HEK293 (cell line): ENCODE results near the gene PPFIA3.

Source experiments
- CTCF ChIA-PET: fragments of 350-600 bp; formaldehyde crosslinking; extraction: SDS; loops from one replicate; lab custom pipeline; 2021; ENCODE audit warnings: antibody characterized with exemption; lab: Yijun Ruan, JAX
- POLR2A ChIA-PET: fragments of 300-600 bp; formaldehyde crosslinking; extraction: SDS; loops from one replicate; lab custom pipeline; 2020; ENCODE audit warnings: antibody characterized with exemption, inconsistent platforms; lab: Yijun Ruan, JAX
- H3K27ac ChIP-seq: fragments of 200-500 bp; sonication (Bioruptor generic); 2 replicates; pipeline ENCODE4 v1.5.1; 2014; ENCODE audit warnings: low read depth, low read length, control low read depth, inconsistent platforms; ENCODE audit errors: extremely low read depth
- H3K36me3 ChIP-seq, 2 experiments: fragments of 200-500 bp in 1 of 2; sonication (Bioruptor generic) in 1 of 2; 1 replicate in 1 of 2; 2 replicates in 1 of 2; pipeline ENCODE4 v1.5.1; 2014 to 2017; ENCODE audit warnings: inconsistent platforms in 2 of 2, low read length in 2 of 2; ENCODE audit not compliant: control insufficient read depth in 2 of 2, insufficient read depth in 1 of 2
- H3K4me1 ChIP-seq: fragments of 200-500 bp; sonication (Bioruptor generic); 2 replicates; pipeline ENCODE4 v1.5.1; 2014; ENCODE audit warnings: mild to moderate bottlenecking, low read length, inconsistent platforms; ENCODE audit not compliant: control insufficient read depth, insufficient read depth
- H3K4me3 ChIP-seq: 2 replicates; pipeline ENCODE4 v1.5.1; 2011; ENCODE audit warnings: low read depth, mild to moderate bottlenecking, control low read depth, low read length, moderate library complexity
- H3K9me3 ChIP-seq: fragments of 200-500 bp; sonication (Bioruptor generic); 2 replicates; pipeline ENCODE4 v1.5.1; 2014; ENCODE audit warnings: low read depth, low read length, inconsistent platforms; ENCODE audit not compliant: control insufficient read depth, insufficient read depth
- GLIS1 ChIP-seq: fragments of 450-650 bp; formaldehyde crosslinking; IDR thresholded peaks from 2 replicates; pipeline ENCODE4 v1.5.1; 2016; ENCODE audit warnings: missing biosample characterization, missing genetic modification characterization
- HOXA7 ChIP-seq: sonication (generic); formaldehyde crosslinking; IDR thresholded peaks from 2 replicates; pipeline ENCODE4 v1.8.1; 2022; ENCODE audit warnings: missing genetic modification reagents, borderline replicate concordance
- IKZF3 ChIP-seq: fragments of 450-650 bp; IDR thresholded peaks from 2 replicates; pipeline ENCODE4 v1.5.0; 2018; ENCODE audit warnings: missing biosample characterization, mild to moderate bottlenecking, missing genetic modification characterization, moderate library complexity
- KLF16 ChIP-seq: fragments of 450-650 bp; formaldehyde crosslinking; IDR thresholded peaks from 2 replicates; pipeline ENCODE4 v1.5.1; 2017; ENCODE audit warnings: missing biosample characterization, missing genetic modification characterization
- MEIS1 ChIP-seq: sonication (generic); formaldehyde crosslinking; IDR thresholded peaks from 2 replicates; pipeline ENCODE4 v1.8.1; 2022; ENCODE audit warnings: missing genetic modification reagents, mild to moderate bottlenecking, borderline replicate concordance
- PRDM1 ChIP-seq: fragments of 450-650 bp; formaldehyde crosslinking; IDR thresholded peaks from 2 replicates; pipeline ENCODE4; 2016; ENCODE audit warnings: missing biosample characterization, missing genetic modification characterization
- REPIN1 ChIP-seq: fragments of 450-650 bp; formaldehyde crosslinking; IDR thresholded peaks from 2 replicates; pipeline ENCODE4 v1.5.1; 2017; ENCODE audit warnings: missing biosample characterization, missing genetic modification characterization, low read depth
- SCRT2 ChIP-seq: fragments of 450-650 bp; formaldehyde crosslinking; IDR thresholded peaks from 2 replicates; pipeline ENCODE4 v1.5.1; 2016; ENCODE audit warnings: missing biosample characterization, missing genetic modification characterization
- SP7 ChIP-seq: fragments of 450-650 bp; formaldehyde crosslinking; IDR thresholded peaks from 2 replicates; pipeline ENCODE4 v1.5.1; 2016; ENCODE audit warnings: missing biosample characterization, missing genetic modification characterization
- ZFP41 ChIP-seq: fragments of 450-650 bp; formaldehyde crosslinking; IDR thresholded peaks from 2 replicates; pipeline ENCODE4 v1.5.1; 2016; ENCODE audit warnings: missing biosample characterization, missing genetic modification characterization, borderline replicate concordance
- ZNF132 ChIP-seq: fragments of 450-650 bp; formaldehyde crosslinking; IDR thresholded peaks from 2 replicates; pipeline ENCODE4 v1.5.1; 2017; ENCODE audit warnings: missing biosample characterization, missing genetic modification characterization, borderline replicate concordance
- ZNF16 ChIP-seq: fragments of 450-650 bp; formaldehyde crosslinking; IDR thresholded peaks from 2 replicates; pipeline ENCODE4 v1.5.1; 2016; ENCODE audit warnings: low read depth, missing biosample characterization, missing genetic modification characterization
- ZNF335 ChIP-seq: fragments of 450-650 bp; formaldehyde crosslinking; conservative IDR thresholded peaks from 2 replicates; pipeline ENCODE4 v1.5.1; 2016; ENCODE audit warnings: missing biosample characterization, missing genetic modification characterization
- ZNF366 ChIP-seq: fragments of 450-650 bp; formaldehyde crosslinking; conservative IDR thresholded peaks from 2 replicates; pipeline ENCODE4 v1.5.1; 2016; ENCODE audit warnings: missing biosample characterization, missing genetic modification characterization
- ZNF501 ChIP-seq: fragments of 450-650 bp; formaldehyde crosslinking; IDR thresholded peaks from 2 replicates; pipeline ENCODE4 v1.5.1; 2016; ENCODE audit warnings: missing biosample characterization, missing genetic modification characterization
- ZNF514 ChIP-seq: fragments of 450-650 bp; formaldehyde crosslinking; IDR thresholded peaks from 2 replicates; pipeline ENCODE4 v1.5.1; 2016; ENCODE audit warnings: missing biosample characterization, missing genetic modification characterization
- ZNF558 ChIP-seq: fragments of 450-650 bp; formaldehyde crosslinking; IDR thresholded peaks from 2 replicates; pipeline ENCODE4 v1.5.1; 2016; ENCODE audit warnings: missing biosample characterization, missing genetic modification characterization
- ZNF624 ChIP-seq: fragments of 450-650 bp; formaldehyde crosslinking; IDR thresholded peaks from 2 replicates; pipeline ENCODE4 v1.5.1; 2017; ENCODE audit warnings: missing biosample characterization, missing genetic modification characterization
- ZNF660 ChIP-seq: fragments of 450-650 bp; IDR thresholded peaks from 2 replicates; pipeline ENCODE4 v1.5.1; 2018; ENCODE audit warnings: missing biosample characterization, mild to moderate bottlenecking, missing genetic modification characterization
- ZNF701 ChIP-seq: fragments of 450-650 bp; formaldehyde crosslinking; IDR thresholded peaks from 2 replicates; pipeline ENCODE4 v1.5.1; 2016; ENCODE audit warnings: missing biosample characterization, missing genetic modification characterization
- ZNF785 ChIP-seq: fragments of 450-650 bp; formaldehyde crosslinking; IDR thresholded peaks from 2 replicates; pipeline ENCODE4 v1.5.1; 2016; ENCODE audit warnings: missing biosample characterization, missing genetic modification characterization
- ZXDB ChIP-seq: fragments of 450-650 bp; formaldehyde crosslinking; IDR thresholded peaks from 2 replicates; pipeline ENCODE4 v1.5.1; 2016; ENCODE audit warnings: missing biosample characterization, missing genetic modification characterization
- TF ChIP-seq, protein P1 (sequence below): fragments of 450-650 bp; IDR thresholded peaks from 2 replicates; pipeline ENCODE4 v1.5.1; 2018; ENCODE audit warnings: missing biosample characterization, mild to moderate bottlenecking, missing genetic modification characterization
- TF ChIP-seq, protein P2 (sequence below): fragments of 450-650 bp; formaldehyde crosslinking; IDR thresholded peaks from 2 replicates; pipeline ENCODE4 v1.5.1; 2016; ENCODE audit warnings: missing biosample characterization, missing genetic modification characterization
- TF ChIP-seq, protein P3 (sequence below): fragments of 450-650 bp; formaldehyde crosslinking; IDR thresholded peaks from 2 replicates; pipeline ENCODE4 v1.5.1; 2017; ENCODE audit warnings: missing biosample characterization, missing genetic modification characterization
- TF ChIP-seq, protein P4 (sequence below): fragments of 450-650 bp; IDR thresholded peaks from 2 replicates; pipeline ENCODE4 v1.5.1; 2018; ENCODE audit warnings: missing biosample characterization, missing genetic modification characterization
- TF ChIP-seq, protein P5 (sequence below): fragments of 450-650 bp; formaldehyde crosslinking; IDR thresholded peaks from 2 replicates; pipeline ENCODE4 v1.5.0; 2017; ENCODE audit warnings: missing biosample characterization, missing genetic modification characterization, borderline replicate concordance
- TF ChIP-seq, protein P6 (sequence below): fragments of 450-650 bp; formaldehyde crosslinking; optimal IDR thresholded peaks from 2 replicates; pipeline ENCODE3; 2016; ENCODE audit warnings: missing biosample characterization, mild to moderate bottlenecking, missing genetic modification characterization

PPFIA3 gene

DNA sequence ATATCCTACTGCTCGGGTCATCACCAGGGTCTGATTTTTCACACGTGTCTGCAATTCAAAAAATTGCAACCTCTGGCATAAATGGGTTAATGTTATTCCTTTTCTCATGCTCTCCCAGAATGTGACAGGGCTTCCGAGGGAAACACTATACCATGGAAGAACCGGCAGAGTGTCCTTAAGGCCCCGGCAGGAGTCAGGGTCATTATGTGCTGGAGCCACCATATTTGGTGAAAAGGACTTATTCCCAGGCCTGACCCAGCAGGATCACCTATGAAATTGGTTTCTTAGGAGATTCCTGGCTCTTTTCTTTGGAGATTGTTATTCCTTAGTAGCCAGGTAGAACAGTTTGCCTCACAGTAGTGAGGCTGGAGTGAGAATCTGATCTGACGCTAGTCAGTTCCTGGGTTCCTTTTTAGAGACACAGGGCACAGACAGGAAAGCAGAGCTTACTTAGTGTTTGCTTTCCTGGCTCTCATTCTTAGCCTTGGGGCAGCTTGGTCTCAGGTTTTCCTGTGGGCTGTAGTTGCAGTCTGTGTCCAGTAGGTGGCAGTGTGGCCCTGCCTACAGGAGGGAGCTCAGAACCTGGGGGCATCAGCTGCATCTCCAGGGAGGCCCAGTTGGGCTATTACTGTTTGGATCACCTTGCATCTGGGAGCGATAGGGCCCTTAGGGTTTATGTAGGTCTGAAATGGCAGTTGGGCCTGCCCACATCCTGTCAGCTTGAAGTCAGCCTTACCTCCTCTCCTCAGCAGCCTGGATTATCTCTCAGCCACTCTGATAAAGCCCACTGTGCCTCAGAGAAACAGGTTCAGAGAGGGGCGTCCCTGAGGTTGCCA lies 21.7 kb upstream of the PPFIA3 start:
- POLR2A ChIA-PET, result interaction anchor here (0.6 to 1.7 kb wide), 12 partner anchors 9 to 356 kb away, joined by 3 to 11 read pairs (median 4); partner anchors contain the start of genes ALDH16A1 and LIN7B
- CTCF ChIA-PET, result interaction anchor here (0.5 to 7.1 kb wide), 50 partner anchors 10 to 546 kb away, joined by 3 to 105 read pairs (median 5); partner anchors contain the start of genes GYS1, LIN7B and RUVBL2
- Histone ChIP-seq H3K4me1 (peaks cover 8% of the 10 kb centered on the region), H3K9me3 (no peaks in the 10 kb centered on the region), H3K36me3 (peaks cover 81 to 95% of the 10 kb centered on the region in 2 experiments), H3K27ac (peak overlapping the region; percentile 48), H3K4me3 (no peak overlapping the region)
- TF ChIP-seq ZNF16 (tag by site-specific recombination), result no peak
- no peak for TF ChIP-seq ZNF624 (tag by site-specific recombination)
- TF ChIP-seq, protein P1, sequence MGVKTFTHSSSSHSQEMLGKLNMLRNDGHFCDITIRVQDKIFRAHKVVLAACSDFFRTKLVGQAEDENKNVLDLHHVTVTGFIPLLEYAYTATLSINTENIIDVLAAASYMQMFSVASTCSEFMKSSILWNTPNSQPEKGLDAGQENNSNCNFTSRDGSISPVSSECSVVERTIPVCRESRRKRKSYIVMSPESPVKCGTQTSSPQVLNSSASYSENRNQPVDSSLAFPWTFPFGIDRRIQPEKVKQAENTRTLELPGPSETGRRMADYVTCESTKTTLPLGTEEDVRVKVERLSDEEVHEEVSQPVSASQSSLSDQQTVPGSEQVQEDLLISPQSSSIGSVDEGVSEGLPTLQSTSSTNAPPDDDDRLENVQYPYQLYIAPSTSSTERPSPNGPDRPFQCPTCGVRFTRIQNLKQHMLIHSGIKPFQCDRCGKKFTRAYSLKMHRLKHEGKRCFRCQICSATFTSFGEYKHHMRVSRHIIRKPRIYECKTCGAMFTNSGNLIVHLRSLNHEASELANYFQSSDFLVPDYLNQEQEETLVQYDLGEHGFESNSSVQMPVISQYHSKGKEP, result peak; percentile 34; the same call in 1 of the 2 replicates
- no peak for TF ChIP-seq KLF16 (tag by site-specific recombination)
- peak; percentile 79 for TF ChIP-seq GLIS1 (tag by site-specific recombination)
- TF ChIP-seq, protein P2, sequence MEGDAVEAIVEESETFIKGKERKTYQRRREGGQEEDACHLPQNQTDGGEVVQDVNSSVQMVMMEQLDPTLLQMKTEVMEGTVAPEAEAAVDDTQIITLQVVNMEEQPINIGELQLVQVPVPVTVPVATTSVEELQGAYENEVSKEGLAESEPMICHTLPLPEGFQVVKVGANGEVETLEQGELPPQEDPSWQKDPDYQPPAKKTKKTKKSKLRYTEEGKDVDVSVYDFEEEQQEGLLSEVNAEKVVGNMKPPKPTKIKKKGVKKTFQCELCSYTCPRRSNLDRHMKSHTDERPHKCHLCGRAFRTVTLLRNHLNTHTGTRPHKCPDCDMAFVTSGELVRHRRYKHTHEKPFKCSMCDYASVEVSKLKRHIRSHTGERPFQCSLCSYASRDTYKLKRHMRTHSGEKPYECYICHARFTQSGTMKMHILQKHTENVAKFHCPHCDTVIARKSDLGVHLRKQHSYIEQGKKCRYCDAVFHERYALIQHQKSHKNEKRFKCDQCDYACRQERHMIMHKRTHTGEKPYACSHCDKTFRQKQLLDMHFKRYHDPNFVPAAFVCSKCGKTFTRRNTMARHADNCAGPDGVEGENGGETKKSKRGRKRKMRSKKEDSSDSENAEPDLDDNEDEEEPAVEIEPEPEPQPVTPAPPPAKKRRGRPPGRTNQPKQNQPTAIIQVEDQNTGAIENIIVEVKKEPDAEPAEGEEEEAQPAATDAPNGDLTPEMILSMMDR (tag by site-specific recombination), result peak; percentile 94
- TF ChIP-seq, protein P3, sequence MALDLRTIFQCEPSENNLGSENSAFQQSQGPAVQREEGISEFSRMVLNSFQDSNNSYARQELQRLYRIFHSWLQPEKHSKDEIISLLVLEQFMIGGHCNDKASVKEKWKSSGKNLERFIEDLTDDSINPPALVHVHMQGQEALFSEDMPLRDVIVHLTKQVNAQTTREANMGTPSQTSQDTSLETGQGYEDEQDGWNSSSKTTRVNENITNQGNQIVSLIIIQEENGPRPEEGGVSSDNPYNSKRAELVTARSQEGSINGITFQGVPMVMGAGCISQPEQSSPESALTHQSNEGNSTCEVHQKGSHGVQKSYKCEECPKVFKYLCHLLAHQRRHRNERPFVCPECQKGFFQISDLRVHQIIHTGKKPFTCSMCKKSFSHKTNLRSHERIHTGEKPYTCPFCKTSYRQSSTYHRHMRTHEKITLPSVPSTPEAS (tag by site-specific recombination), result 0 out of 2 replicates have a peak, but pooled peaks have one; percentile 16
- TF ChIP-seq ZXDB (tag by site-specific recombination), result no peak; the same call in 1 of the 2 replicates
- TF ChIP-seq, protein P4, sequence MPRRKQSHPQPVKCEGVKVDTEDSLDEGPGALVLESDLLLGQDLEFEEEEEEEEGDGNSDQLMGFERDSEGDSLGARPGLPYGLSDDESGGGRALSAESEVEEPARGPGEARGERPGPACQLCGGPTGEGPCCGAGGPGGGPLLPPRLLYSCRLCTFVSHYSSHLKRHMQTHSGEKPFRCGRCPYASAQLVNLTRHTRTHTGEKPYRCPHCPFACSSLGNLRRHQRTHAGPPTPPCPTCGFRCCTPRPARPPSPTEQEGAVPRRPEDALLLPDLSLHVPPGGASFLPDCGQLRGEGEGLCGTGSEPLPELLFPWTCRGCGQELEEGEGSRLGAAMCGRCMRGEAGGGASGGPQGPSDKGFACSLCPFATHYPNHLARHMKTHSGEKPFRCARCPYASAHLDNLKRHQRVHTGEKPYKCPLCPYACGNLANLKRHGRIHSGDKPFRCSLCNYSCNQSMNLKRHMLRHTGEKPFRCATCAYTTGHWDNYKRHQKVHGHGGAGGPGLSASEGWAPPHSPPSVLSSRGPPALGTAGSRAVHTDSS, result no peak
- no peak for TF ChIP-seq ZNF558 (tag by site-specific recombination)
- no peak for TF ChIP-seq HOXA7
- 0 out of 2 replicates have a peak, but pooled peaks have one; percentile 20 for TF ChIP-seq ZNF501 (tag by site-specific recombination)
- no peak for TF ChIP-seq ZNF132
- TF ChIP-seq ZNF335 (tag by site-specific recombination), result no peak
- TF ChIP-seq, protein P5, sequence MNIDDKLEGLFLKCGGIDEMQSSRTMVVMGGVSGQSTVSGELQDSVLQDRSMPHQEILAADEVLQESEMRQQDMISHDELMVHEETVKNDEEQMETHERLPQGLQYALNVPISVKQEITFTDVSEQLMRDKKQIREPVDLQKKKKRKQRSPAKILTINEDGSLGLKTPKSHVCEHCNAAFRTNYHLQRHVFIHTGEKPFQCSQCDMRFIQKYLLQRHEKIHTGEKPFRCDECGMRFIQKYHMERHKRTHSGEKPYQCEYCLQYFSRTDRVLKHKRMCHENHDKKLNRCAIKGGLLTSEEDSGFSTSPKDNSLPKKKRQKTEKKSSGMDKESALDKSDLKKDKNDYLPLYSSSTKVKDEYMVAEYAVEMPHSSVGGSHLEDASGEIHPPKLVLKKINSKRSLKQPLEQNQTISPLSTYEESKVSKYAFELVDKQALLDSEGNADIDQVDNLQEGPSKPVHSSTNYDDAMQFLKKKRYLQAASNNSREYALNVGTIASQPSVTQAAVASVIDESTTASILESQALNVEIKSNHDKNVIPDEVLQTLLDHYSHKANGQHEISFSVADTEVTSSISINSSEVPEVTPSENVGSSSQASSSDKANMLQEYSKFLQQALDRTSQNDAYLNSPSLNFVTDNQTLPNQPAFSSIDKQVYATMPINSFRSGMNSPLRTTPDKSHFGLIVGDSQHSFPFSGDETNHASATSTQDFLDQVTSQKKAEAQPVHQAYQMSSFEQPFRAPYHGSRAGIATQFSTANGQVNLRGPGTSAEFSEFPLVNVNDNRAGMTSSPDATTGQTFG, result no peak
- TF ChIP-seq, protein P6, sequence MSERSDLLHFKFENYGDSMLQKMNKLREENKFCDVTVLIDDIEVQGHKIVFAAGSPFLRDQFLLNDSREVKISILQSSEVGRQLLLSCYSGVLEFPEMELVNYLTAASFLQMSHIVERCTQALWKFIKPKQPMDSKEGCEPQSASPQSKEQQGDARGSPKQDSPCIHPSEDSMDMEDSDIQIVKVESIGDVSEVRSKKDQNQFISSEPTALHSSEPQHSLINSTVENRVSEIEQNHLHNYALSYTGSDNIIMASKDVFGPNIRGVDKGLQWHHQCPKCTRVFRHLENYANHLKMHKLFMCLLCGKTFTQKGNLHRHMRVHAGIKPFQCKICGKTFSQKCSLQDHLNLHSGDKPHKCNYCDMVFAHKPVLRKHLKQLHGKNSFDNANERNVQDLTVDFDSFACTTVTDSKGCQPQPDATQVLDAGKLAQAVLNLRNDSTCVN, result no peak
- TF ChIP-seq SCRT2, result no peak
- TF ChIP-seq ZNF366 (tag by site-specific recombination), result peak; percentile 18; the same call in 1 of the 2 replicates
- TF ChIP-seq IKZF3 (tag by site-specific recombination), result peak; percentile 70
- no peak for TF ChIP-seq MEIS1 (CRISPR knock-in tag)
- peak; percentile 32 for TF ChIP-seq SP7 (tag by site-specific recombination)
- TF ChIP-seq REPIN1, result no peak
- TF ChIP-seq ZNF514 (tag by site-specific recombination), result no peak
- TF ChIP-seq PRDM1, result peak; percentile 87
- TF ChIP-seq ZNF660, result 0 out of 2 replicates have a peak, but pooled peaks have one; percentile 31
- TF ChIP-seq ZFP41 (tag by site-specific recombination), result no peak
- no peak for TF ChIP-seq ZNF785
- TF ChIP-seq ZNF701 (tag by site-specific recombination), result no peak
